Liver (tissue), 9 donors: ENCODE measurements around the gene SLC44A3. TPM values are rescaled to one million over a fixed set of nuclear protein-coding genes. Genes with fewer than 3 reads are reported as not detected.

Source experiments
- DNase-seq: peaks from one replicate; pipeline ENCODE4 v3.0.0-alpha.2; 2017; ENCODE audit warnings: low spot score
- H3K27ac ChIP-seq, 2 donors: one replicate each; pipeline ENCODE4 v1.7.0; 2013; ENCODE audit warnings: inconsistent platforms in 2 of 2, low read length in 2 of 2, control low read depth in 1 of 2, low read depth in 1 of 2, mild to moderate bottlenecking in 1 of 2
- H3K27me3 ChIP-seq, 4 donors: one replicate each; pipeline versions ENCODE4 v1.6.1 to v1.7.0; 2013; ENCODE audit warnings: low read length in 3 of 4, inconsistent platforms in 1 of 4, mild to moderate bottlenecking in 1 of 4, moderate library complexity in 1 of 4; ENCODE audit not compliant: control insufficient read depth in 4 of 4, insufficient read depth in 4 of 4
- H3K36me3 ChIP-seq, 4 donors: one replicate each; pipeline versions ENCODE4 v1.6.1 to v1.7.0; 2013; ENCODE audit warnings: low read length in 3 of 4, mild to moderate bottlenecking in 3 of 4, low read depth in 1 of 4, moderate library complexity in 1 of 4; ENCODE audit not compliant: control insufficient read depth in 4 of 4, insufficient read depth in 3 of 4
- H3K4me1 ChIP-seq, 4 donors: one replicate each; pipeline versions ENCODE4 v1.6.1 to v1.7.0; 2013; ENCODE audit warnings: low read length in 3 of 4, mild to moderate bottlenecking in 3 of 4, moderate library complexity in 1 of 4; ENCODE audit not compliant: control insufficient read depth in 4 of 4, insufficient read depth in 4 of 4
- H3K4me3 ChIP-seq, 3 donors: one replicate each; pipeline versions ENCODE4 v1.6.1 to v1.7.0; 2013; ENCODE audit warnings: low read length in 3 of 3, control low read depth in 1 of 3, low read depth in 1 of 3, mild to moderate bottlenecking in 1 of 3
- H3K9ac ChIP-seq, 2 donors: one replicate each; pipeline ENCODE4 v1.7.0; 2013; ENCODE audit warnings: low read length in 2 of 2, mild to moderate bottlenecking in 2 of 2, moderate library complexity in 2 of 2, control low read depth in 1 of 2, low read depth in 1 of 2
- H3K9me3 ChIP-seq, 4 donors: one replicate each; pipeline versions ENCODE4 v1.6.1 to v1.7.0; 2013; ENCODE audit warnings: low read length in 3 of 4; ENCODE audit not compliant: control insufficient read depth in 4 of 4
- FOXA1 ChIP-seq: IDR thresholded peaks from 2 replicates; pipeline ENCODE4 v1.6.1; 2016; ENCODE audit warnings: antibody characterized with exemption
- FOXA2 ChIP-seq: IDR thresholded peaks from 2 replicates; pipeline ENCODE4 v1.6.1; 2016; ENCODE audit warnings: antibody characterized with exemption
- GABPA ChIP-seq, 2 donors: IDR thresholded peaks in 1 of 2; conservative IDR thresholded peaks in 1 of 2; 2 replicates each; pipeline ENCODE4 v1.6.1; 2016; ENCODE audit warnings: antibody characterized with exemption in 2 of 2, mild to moderate bottlenecking in 1 of 2, moderate library complexity in 1 of 2
- HNF4A ChIP-seq, 2 donors: conservative IDR thresholded peaks; 2 replicates each; pipeline ENCODE4 v1.6.1; 2016; ENCODE audit warnings: antibody characterized with exemption in 2 of 2, mild to moderate bottlenecking in 2 of 2
- HNF4G ChIP-seq: IDR thresholded peaks from 2 replicates; pipeline ENCODE4 v1.6.1; 2016; ENCODE audit warnings: antibody characterized with exemption
- JUND ChIP-seq, 2 donors: IDR thresholded peaks; 2 replicates each; pipeline ENCODE4 v1.6.1; 2016; ENCODE audit warnings: antibody characterized with exemption in 2 of 2
- NR2F2 ChIP-seq: IDR thresholded peaks from 2 replicates; pipeline ENCODE4 v1.6.1; 2016; ENCODE audit warnings: antibody characterized with exemption
- RAD21 ChIP-seq, 2 donors: IDR thresholded peaks; 2 replicates each; pipeline ENCODE4 v1.6.1; 2016; ENCODE audit warnings: antibody characterized with exemption in 2 of 2, mild to moderate bottlenecking in 2 of 2
- RXRA ChIP-seq, 2 donors: IDR thresholded peaks; 2 replicates each; pipeline ENCODE4 v1.6.1; 2017 to 2018; ENCODE audit warnings: antibody characterized with exemption in 2 of 2, mild to moderate bottlenecking in 1 of 2
- TAF1 ChIP-seq: conservative IDR thresholded peaks from 2 replicates; pipeline ENCODE4 v1.6.1; 2016; ENCODE audit warnings: antibody characterized with exemption, mild to moderate bottlenecking
- YY1 ChIP-seq: IDR thresholded peaks from 2 replicates; pipeline ENCODE4 v1.6.1; 2016; ENCODE audit warnings: antibody characterized with exemption, mild to moderate bottlenecking
- WGBS: extraction: QIAGEN DNeasy Blood & Tissue Kit; methylation state at CpG from one replicate; pipeline ENCODE4 v1.1.7; 2013; 5-methylcytosine and 5-hydroxymethylcytosine counted together
- polyA plus RNA-seq, 2 donors: library from polyadenylated mRNA; stranded (reverse) in 1 of 2; unstranded in 1 of 2; fragments of 200-250 nt in 1 of 2; fragments of >200 nt in 1 of 2; fragmentation: Nextera tagmentation in 1 of 2; extraction: Ambion mirVana in 1 of 2; gene quantifications; one replicate each; pipeline versions ENCODE4 v1.2.1 to v1.2.3, GENCODE V29; 2013 to 2015
- total RNA-seq, 2 donors: library from RNA; depleted of rRNA; stranded (reverse); fragments of >200 nt; gene quantifications; one replicate each; pipeline ENCODE4 v1.2.3, GENCODE V29; 2014
- TF ChIP-seq, protein P1 (sequence below): IDR thresholded peaks from 2 replicates; pipeline ENCODE4 v1.6.1; 2016; ENCODE audit warnings: antibody characterized with exemption
- TF ChIP-seq, protein P2 (sequence below): IDR thresholded peaks from 2 replicates; pipeline ENCODE4 v1.6.1; 2016; ENCODE audit warnings: antibody characterized with exemption
- TF ChIP-seq, protein P3 (sequence below): IDR thresholded peaks from 2 replicates; pipeline ENCODE4 v1.6.1; 2016; ENCODE audit warnings: antibody characterized with exemption
- TF ChIP-seq, protein P4 (sequence below): IDR thresholded peaks from 2 replicates; pipeline ENCODE4 v1.6.1; 2016; ENCODE audit warnings: antibody characterized with exemption, mild to moderate bottlenecking
- donor health status: healthy.
- donor health status: healthy.
- donor health status: healthy.
- donor health status: healthy.
- donor health status: healthy.

SLC44A3 gene
- total and polyA plus RNA-seq, 4 donors = 2.4 to 2.8 (median 2.7) TPM

DNA sequence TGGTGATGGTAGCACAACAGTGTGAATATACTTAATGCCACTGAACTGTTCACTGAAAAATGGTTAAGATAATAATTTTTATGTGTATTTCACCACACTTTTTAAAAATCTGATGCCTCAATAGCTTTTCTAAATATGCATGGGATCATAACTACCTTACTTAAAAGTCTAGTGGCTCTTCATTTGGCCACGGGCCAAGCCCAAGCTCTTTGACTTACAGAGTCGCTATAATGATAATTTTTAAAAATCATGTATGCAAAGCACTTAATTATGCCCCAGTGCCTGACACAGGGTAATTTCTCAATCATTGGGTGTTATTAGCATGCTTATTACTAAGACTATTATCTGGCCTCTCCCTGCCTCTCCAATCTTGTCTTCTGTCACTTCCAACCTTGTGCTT is 114.4 kb downstream of the SLC44A3 start:
- Histone ChIP-seq H3K9ac (no peak overlapping the region), H3K4me1 (peaks cover 0 to 18% (median 7%) of the 10 kb centered on the region in 4 donors), H3K27me3 (no peaks in the 10 kb centered on the region), H3K4me3 (no peak overlapping the region), H3K9me3 (no peaks in the 10 kb centered on the region), H3K27ac (no peak overlapping the region), H3K36me3 (peaks cover 0 to 7% (median 4%) of the 10 kb centered on the region in 4 donors)
- DNase-seq = no peak
- 82% methylated on average over 2 of the region's 2 CpGs for WGBS
- TF ChIP-seq GABPA (IDR thresholded peaks at IDR 0.05 in 1 of 2, conservative IDR thresholded peaks at IDR 0.05 in 1 of 2) (no peak), RXRA (IDR thresholded peaks at IDR 0.05) (no peak), FOXA1 (no peak), HNF4G (no peak), JUND (IDR thresholded peaks at IDR 0.05) (no peak), RAD21 (IDR thresholded peaks at IDR 0.05) (no peak), YY1 (no peak), HNF4A (conservative IDR thresholded peaks at IDR 0.05) (no peak)
- TF ChIP-seq, protein P1, sequence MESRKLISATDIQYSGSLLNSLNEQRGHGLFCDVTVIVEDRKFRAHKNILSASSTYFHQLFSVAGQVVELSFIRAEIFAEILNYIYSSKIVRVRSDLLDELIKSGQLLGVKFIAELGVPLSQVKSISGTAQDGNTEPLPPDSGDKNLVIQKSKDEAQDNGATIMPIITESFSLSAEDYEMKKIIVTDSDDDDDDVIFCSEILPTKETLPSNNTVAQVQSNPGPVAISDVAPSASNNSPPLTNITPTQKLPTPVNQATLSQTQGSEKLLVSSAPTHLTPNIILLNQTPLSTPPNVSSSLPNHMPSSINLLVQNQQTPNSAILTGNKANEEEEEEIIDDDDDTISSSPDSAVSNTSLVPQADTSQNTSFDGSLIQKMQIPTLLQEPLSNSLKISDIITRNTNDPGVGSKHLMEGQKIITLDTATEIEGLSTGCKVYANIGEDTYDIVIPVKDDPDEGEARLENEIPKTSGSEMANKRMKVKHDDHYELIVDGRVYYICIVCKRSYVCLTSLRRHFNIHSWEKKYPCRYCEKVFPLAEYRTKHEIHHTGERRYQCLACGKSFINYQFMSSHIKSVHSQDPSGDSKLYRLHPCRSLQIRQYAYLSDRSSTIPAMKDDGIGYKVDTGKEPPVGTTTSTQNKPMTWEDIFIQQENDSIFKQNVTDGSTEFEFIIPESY = no peak
- TF ChIP-seq, protein P2, sequence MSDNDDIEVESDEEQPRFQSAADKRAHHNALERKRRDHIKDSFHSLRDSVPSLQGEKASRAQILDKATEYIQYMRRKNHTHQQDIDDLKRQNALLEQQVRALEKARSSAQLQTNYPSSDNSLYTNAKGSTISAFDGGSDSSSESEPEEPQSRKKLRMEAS = no peak
- TF ChIP-seq, protein P3, sequence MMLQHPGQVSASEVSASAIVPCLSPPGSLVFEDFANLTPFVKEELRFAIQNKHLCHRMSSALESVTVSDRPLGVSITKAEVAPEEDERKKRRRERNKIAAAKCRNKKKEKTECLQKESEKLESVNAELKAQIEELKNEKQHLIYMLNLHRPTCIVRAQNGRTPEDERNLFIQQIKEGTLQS = no peak
- TF ChIP-seq, protein P4, sequence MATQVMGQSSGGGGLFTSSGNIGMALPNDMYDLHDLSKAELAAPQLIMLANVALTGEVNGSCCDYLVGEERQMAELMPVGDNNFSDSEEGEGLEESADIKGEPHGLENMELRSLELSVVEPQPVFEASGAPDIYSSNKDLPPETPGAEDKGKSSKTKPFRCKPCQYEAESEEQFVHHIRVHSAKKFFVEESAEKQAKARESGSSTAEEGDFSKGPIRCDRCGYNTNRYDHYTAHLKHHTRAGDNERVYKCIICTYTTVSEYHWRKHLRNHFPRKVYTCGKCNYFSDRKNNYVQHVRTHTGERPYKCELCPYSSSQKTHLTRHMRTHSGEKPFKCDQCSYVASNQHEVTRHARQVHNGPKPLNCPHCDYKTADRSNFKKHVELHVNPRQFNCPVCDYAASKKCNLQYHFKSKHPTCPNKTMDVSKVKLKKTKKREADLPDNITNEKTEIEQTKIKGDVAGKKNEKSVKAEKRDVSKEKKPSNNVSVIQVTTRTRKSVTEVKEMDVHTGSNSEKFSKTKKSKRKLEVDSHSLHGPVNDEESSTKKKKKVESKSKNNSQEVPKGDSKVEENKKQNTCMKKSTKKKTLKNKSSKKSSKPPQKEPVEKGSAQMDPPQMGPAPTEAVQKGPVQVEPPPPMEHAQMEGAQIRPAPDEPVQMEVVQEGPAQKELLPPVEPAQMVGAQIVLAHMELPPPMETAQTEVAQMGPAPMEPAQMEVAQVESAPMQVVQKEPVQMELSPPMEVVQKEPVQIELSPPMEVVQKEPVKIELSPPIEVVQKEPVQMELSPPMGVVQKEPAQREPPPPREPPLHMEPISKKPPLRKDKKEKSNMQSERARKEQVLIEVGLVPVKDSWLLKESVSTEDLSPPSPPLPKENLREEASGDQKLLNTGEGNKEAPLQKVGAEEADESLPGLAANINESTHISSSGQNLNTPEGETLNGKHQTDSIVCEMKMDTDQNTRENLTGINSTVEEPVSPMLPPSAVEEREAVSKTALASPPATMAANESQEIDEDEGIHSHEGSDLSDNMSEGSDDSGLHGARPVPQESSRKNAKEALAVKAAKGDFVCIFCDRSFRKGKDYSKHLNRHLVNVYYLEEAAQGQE = no peak

DNA sequence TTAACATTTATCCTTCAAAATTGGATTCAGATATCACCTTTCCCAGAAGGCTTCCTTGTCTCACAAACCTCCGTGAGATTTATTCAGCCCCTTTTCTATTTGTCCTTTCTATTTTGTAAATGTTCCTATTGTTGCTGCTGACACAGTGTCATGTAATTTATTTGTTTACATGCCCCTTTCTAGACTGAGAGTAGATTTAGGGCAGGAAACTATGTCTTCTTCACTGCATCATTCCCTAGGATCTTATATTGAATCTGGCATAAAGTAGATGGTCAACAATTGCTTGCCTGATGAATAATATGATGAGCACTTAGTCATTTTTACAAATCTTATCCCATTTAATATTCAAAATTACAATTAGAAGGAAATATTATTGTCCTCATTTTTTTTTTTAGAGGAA is 114.9 kb downstream of the SLC44A3 start:
- Histone ChIP-seq H3K36me3 (peaks cover 0 to 7% (median 4%) of the 10 kb centered on the region in 4 donors), H3K27ac (no peak overlapping the region), H3K4me3 (no peak overlapping the region), H3K9ac (no peak overlapping the region), H3K4me1 (peaks cover 0 to 14% (median 5%) of the 10 kb centered on the region in 4 donors), H3K9me3 (no peaks in the 10 kb centered on the region), H3K27me3 (no peaks in the 10 kb centered on the region)
- TF ChIP-seq YY1 (no peak), FOXA2 (no peak), TAF1 (no peak), NR2F2 (no peak), GABPA (IDR thresholded peaks at IDR 0.05 in 1 of 2, conservative IDR thresholded peaks at IDR 0.05 in 1 of 2) (no peak), HNF4A (conservative IDR thresholded peaks at IDR 0.05) (no peak), FOXA1 (no peak)
- TF ChIP-seq, protein P1 = no peak
- 79% methylated on average over 1 of the region's 1 CpG for WGBS
- DNase-seq = no peak
